HG03565 (cell line): ENCODE data around the gene ROBO3.
A peak's percentile ranks its signal among the peaks of the same experiment; 100 is the strongest.

Experiments
- ATAC-seq: cut with Tn5 transposase; IDR thresholded peaks from one replicate; pipeline ENCODE4 v1.9.1; 2021; ENCODE audit warnings: mild to moderate bottlenecking, moderate library complexity; ENCODE audit not compliant: unreplicated experiment

ROBO3 gene

DNA sequence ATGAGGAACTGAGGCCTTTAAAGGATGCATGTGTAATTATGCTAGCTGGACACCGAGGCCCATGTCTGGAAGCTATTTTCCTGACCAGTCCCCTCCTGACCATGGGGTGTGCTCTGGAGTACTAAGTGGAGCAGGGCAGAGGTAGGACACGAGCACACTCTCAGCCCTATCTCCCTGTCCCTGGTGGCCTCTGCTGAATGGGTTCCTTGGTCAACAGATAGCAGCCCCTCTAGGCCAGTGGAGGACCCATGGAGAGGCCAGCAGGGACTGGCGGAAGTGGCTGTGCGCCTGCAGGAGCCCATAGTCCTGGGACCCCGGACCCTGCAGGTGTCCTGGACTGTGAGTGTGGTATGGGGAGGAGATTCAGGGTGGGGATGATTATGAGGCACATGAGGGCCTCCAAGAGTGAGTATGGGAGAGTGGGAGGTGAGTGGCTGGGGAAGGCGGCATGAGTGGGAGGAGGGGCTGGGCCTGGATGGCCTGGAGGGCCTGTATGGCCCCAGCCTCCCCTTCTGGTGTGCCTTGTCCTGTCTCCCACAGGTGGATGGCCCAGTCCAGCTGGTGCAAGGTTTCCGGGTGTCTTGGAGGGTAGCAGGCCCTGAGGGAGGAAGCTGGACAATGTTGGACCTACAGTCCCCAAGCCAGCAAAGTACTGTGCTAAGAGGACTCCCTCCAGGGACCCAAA lies 9.5 kb downstream of the ROBO3 start:
- ATAC-seq, result no peak

DNA sequence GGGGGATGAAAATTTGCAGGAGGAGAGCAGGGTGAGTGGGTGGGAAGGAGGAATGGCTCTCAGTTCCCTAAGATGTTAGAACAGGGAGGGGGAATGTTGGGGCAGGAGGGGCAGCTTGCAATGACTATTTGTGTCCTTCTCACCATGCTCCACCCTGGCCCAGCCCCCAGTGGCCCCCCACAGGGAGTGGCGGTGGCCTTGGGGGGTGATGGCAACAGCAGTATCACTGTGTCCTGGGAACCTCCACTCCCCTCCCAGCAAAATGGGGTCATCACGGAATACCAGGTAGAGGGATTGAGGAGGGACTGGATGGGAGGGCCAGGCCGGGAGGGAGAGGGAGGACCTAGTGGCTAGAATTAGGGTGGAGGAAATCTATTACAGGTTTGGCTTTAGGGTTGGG lies 10.2 kb downstream of the ROBO3 start:
- ATAC-seq, result no peak

DNA sequence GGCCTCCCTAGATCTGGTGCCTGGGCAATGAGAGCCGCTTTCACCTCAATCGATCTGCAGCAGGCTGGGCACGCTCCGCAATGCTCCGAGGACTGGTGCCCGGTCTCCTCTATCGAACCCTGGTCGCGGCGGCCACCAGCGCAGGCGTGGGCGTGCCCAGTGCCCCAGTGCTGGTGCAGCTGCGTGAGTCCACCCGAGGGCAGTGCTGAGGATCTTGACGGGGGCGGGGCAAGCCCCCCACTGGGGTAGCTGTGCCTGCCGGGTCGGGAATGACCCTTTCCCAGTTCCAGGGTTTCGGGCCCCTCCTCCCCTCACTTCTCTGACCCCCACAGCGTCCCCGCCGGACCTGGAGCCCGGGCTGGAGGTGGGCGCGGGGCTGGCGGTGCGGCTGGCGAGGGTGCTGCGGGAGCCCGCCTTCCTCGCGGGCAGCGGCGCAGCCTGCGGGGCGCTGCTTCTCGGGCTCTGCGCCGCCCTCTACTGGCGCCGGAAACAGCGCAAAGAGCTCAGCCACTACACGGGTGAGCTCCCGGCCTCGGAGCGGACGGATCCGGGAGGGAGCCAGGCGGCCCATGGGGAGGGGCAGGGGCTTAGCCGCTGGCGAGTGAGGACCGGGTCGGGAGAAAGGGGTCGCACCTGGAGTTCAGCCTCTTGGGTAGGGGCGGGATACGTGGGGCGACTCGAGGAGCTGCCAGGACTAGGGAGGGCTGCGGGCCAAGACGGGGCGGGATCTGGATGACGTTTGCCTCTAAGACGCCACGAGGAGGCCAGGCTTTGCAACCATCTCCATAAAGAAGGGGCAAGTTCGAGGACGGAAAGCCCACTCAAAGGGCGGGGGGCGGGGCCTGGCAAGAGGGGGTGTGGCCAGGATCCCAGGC lies 10.9 kb downstream of the ROBO3 start:
- ATAC-seq, result peak; percentile 83

DNA sequence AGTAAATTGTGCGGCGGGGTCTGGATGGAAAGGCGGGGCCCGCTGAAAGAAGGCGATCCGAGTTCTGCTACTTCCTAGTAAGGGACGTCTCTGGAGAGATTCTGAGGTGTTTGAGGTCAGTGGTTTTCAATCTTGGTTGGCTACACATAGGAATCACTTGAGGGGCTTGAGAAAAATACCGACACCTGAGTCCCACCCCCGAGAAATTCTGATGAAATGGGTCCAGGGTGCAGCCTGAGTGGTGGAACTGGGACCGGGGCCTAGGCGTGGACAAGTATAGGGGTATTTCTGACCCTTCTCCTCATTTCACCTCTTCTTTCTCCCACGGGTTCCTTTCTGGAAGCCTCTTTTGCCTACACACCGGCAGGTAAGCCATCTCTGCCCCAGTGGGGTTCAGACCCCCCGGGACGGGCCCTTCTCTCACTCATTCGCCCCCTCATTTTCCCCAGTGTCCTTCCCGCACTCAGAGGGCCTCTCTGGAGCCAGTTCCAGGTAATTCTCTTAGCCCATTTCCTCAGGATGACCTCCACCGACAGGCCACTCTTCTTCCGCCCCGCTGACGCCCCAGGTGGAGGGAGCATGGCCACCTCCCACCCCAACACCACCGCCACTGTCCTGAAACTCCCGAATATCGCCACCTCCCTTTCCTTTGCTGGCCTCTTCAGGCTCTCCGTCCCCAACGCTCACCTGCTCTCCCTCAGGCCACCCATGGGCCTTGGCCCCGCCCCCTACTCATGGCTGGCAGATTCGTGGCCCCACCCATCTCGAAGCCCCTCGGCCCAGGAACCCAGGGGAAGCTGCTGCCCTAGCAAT lies 11.8 kb downstream of the ROBO3 start:
- no peak for ATAC-seq

DNA sequence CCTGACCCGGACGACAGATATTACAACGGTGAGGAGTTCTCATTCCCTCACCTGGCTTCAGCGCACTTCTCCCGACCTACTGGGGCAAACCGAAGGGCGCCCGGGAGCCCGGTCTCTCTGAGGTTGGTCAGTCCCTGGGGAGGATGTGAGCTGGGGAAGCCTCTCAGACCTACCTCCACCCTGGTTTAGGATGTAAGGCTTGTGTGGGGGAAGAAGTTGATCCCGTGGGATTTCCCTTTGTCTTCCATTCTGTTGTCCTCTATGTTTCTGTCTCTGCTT lies 12.3 kb downstream of the ROBO3 start:
- no peak for ATAC-seq

DNA sequence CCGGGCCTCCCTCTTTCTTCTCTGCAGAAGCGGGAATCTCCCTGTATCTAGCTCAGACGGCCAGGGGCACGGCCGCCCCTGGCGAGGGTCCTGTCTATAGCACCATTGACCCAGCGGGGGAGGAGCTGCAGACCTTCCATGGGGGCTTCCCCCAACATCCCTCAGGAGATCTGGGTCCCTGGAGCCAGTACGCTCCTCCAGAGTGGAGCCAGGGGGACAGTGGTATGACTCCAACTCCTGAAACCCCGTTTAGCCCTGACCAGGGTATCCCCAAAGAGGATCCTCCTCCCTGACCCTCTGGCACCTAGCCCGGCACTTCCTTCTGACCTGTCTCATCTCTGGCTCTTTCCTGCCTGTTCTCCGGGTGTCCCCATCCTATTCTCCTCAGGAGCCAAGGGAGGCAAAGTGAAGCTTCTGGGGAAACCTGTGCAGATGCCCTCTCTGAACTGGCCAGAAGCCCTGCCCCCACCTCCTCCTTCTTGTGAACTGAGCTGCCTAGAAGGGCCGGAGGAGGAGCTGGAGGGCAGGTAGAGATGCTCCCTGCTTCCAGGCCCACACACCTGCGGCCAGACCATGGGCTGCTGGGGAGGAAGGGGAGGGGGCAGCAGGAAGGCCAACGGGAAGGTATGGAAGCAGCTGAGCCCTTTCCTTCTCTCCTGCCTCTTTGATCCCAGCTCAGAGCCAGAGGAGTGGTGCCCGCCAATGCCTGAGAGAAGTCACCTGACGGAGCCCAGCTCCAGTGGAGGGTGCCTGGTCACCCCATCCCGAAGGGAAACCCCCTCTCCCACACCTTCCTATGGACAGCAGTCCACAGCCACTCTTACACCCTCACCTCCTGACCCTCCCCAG lies 12.9 kb downstream of the ROBO3 start:
- ATAC-seq, result no peak

DNA sequence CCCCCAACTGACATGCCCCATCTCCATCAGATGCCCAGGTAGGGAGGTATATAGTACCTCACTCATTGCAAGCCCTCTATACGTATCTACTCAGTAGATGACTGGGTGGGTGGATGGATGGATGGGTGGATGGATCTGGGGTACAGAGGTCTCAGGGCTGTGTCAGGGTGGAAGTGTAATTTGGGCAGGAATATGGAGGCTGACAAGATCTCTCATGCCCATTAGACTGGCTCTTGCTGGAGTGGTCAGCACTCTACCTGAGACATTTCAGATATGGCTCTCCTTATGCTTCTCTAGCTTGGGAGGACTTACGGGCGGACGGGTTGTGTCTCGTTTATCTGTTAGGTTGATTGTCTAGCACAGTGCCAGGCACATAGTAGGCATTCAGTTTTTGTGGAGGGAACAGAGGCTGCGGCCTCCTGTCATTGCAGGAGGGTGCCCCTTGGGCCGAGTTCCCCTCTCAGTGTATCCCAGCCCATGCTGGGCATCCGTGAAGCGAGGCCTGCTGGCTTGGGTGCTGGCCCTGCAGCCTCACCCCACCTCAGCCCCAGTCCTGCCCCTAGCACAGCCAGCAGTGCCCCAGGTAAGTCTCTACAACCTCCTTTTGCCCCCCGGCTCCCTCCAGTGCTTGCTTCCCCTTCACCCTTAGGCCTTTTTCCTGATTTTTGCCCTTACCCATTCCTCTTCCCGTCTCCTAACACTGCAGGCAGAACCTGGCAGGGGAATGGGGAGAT lies 13.7 kb downstream of the ROBO3 start:
- no peak for ATAC-seq

DNA sequence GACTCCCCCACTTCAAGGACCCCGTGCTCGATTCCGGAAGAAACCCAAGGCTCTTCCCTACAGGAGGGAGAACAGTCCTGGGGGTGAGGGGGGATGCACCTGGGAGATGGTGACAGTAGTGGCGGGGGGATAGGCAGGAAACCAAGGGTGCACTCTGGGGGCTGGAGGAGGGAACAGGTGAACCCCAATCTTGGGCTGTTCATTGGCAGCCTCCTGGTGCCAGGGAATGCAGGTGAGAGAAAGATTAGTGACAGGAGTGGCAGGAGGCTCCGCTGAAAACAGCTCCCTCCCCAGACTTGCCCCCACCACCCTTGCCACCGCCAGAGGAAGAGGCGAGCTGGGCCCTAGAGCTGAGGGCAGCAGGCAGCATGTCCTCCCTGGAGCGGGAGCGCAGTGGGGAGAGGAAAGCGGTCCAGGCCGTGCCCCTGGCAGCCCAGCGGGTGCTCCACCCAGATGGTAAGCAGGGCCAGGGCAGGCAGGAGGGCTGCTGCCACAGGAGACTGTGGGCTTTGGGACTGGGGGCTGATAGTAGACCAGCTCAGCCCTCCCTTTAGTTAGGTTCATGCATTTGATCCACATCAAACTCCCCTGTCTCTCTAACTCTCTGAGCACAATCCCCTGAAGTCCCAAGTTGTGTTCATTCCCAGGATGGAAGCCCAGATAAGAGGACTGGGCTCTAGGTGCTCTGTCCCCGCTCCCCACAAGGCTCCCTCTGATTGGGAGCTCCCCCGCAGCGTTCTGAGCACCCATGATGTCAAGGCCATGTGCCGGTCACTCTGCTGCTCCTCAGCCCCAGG lies 14.5 kb downstream of the ROBO3 start:
- ATAC-seq, result no peak

DNA sequence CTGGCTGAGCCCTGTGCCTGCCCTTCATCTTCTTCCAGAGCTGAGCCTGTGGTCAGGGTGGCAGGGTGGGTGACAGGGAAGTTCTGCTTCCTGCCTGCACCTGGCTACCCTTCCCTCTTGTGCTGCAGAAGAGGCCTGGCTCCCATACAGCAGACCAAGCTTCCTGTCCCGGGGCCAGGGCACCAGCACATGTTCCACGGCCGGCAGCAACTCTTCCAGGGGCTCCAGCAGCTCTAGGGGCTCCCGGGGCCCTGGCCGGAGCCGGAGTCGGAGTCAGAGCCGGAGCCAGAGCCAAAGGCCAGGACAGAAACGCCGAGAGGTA lies 15.0 kb downstream of the ROBO3 start:
- no peak for ATAC-seq

DNA sequence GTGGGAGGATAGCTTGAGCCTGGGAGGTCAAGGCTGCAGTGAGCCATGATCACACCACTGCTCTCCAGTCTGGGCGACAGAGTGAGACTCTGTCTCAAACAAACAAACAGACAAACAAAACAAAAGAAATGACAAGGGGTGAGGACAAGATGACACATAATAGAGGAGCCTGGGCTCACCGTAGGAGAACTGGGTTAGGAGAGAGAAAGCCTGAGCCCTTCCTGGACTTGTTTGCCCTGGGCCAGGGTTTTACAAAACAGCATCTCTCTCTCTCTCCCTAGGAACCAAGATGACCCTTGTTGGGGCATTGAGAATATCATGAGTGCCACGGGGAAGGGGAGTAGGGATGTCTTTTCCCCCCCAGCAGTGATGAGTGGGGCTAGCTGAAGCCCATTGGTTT lies 15.7 kb downstream of the ROBO3 start:
- no peak for ATAC-seq

DNA sequence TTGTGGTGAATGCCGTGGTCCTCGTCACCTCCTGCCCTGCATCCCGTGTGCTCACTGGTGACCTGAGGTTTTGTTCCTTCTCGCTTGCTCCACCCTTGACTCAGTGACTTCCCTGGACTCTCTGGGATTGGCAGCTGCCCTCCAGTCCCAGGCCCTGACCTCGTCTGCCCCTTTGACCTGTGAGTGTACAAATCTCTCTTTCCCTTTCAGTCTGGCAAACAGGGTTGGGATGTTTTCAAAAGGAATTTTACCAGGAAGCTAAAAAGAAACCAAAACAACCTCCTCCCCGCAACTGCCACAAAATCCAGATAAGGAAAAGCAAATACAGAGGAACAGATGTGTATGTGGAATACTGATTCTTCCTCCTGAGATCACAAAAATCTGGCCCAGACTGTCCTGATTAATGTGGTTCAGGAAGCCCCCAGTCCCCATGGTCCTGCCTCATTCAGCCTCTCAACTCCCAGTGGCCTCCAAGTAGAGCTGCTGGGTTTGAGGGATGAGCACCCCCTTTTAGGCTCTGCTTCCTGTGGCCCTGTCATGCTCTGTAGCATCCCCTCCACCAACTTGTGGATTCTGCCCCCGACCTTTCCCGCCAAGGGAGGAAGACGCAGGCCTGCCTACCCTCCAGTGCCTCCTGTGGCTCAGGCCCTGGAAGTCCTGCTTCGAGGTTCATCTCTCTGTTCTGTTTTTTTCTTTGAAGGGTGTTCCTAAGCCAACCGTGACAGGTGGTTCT lies 17.3 kb downstream of the ROBO3 start:
- no peak for ATAC-seq

DNA sequence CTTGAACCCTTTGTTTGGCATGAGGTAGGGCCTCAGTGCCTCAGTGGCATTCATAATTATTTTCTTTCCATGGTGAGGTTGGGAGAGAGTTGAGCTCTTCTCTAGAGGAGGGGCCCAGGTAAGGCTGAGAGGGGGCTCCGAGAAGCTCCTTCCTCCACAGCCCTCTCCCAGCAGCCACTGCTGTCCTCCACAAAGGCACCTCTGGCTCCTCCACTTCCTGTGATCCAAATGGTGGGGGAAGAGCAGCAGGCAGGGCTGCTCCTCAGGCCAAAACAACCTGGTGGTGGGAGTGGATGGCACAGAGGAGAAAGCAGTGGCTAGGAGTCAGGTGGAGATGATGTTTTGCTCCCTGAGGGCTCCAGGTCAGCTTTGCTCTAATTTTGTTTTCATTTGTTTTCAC lies 19.1 kb downstream of the ROBO3 start:
- ATAC-seq, result no peak

DNA sequence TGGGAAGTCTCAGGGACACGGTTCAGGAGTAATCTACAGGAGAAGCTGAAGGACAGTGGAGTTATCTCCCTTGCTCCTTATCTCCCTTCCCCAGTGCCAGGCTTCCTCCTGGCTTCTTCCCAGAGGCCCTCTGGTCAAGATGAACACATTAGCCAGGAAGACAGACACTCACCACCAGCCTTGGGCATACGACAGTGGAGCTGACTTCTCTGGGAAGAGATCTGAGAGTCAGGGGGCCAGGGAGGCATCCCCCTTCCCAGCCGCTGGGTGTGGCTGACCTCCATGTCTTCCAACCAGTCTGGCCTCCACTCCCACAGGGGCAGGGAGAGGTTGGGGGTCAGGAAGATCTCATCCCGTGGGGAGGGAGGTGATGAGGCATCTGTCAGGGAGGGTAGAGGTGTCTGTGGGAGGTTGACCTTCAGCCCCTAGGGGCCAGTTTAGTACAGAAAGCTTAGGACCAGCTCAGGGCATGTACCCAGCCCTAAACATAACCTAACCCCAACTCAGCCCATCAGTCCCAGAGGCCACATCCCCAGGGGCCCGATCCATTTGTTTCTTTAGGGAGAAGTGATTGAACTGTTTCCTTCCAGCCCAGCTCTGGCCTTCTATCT lies 19.7 kb downstream of the ROBO3 start:
- ATAC-seq, result no peak

DNA sequence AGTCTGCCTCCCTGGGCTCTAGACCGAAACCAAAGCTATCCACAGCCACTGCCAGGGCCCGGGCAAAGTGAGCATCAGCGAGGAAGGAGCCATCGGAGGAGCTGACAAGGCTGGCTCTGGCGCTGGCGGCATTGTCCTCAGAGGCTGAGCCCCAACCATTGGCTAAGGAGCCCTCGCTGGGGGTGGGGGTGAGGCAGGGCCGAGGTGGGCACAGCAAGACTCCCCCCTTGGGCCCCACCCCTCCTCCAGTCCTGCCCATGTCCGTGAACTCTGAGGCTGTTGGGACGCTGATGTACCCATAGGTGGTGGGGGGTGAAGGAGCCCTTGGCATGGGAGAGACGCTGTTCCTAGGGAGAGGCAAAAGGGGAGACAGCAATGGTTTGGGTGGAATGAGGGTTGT lies 21.2 kb downstream of the ROBO3 start:
- ATAC-seq, result no peak

DNA sequence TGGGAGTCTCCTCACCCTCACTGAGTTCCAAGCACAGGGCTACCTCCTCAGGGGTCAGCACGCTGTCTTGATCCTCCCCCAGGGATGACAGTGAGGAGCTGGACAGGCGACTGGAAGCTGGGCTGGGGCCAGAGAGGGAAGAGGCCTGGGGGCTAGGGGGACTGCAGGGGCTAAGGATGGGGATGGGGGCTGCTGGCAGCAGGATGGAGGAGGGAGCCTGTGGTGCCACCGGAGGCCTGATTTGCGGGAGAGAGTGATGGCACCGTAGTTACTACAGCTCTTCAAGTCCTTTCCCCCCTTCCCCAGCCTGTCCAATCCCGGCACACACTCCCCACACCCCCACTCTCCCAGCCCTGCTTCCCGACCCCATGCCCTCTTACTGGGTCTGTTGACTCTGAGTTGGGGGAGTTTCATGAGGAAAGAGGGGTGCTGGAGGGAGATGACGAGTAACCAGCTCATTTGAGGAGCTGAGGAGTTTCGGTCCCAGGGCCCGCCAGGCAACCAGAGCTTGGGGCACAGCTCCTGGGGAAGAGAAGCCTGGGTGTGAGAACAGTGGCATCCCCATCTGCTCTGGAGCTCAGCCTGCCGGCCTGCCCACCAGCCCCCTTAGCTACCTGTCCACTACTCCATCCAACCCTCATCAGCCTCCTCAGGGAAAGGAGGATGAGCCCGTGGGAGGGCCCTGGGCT lies 21.9 kb downstream of the ROBO3 start:
- no peak for ATAC-seq

DNA sequence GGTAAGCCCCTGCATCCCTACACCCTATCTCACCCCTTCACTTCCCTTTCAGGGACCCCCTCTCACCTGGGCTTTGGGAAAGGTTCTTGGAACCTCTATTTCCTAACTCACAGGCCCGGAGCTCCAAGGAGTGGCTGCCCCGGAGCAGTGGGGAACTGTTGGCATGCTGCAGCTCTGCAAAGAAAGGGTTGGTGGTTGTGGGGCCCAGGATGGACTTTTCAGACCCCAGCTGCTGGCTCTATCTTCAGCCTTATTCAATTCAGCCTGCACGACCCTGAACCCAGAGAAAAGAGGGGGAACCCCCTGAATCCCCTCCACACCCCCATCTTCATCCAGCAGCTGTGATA lies 22.4 kb downstream of the ROBO3 start:
- ATAC-seq, result no peak

DNA sequence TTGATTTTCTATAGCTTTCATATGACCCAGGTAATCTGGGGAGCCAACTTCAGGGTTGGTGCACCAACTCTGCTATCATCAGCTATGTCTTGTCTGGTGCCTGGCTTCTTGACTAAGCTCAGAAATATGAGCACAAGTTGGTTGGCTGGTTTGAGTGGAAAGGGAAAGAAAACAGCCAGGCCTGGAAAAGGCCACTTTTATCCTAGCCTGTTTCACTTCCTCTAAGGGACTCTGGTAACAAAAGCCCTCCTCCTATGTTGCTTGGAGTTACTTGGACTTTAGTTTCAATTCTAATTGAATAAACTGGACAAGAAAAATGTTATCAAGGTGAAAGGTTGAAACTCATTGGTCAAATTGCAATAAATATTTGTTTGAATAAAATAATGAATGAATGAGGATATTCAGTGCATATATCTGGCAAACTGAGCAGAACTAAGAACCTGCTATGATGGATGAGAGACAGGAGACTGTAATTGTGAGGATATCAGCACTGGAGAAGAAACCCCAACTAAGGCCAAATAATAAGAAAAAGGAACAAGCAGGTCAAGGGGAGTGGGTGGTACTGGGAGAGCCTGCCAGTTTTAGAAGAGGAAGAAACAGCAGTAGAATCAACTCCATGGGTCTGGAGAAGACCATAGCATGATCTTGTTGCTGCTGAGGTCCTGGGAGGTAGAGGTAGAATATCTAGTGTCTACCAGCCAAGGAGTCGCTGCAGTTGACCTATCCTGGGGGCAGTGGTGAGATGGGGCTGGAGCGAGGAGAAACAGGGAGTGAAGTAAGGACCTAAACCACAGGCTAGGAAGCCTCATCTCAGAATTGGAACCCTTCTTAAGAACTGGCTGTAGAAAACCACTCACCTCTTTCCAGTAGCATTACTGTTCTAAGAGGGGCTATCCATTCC lies 24.2 kb downstream of the ROBO3 start:
- ATAC-seq, result no peak
